ENCODE data around the gene FLYWCH2. TPM values are rescaled to one million over a fixed set of nuclear protein-coding genes. Genes with fewer than 3 reads are reported as not detected.

The FLYWCH2 gene
- total and polyA plus RNA-seq, 9 of the 15 experiments (the other 6 are each of a cell fraction or from before 2014, with no cell fraction given) = 0.70 to 55.5 (median 7.6) TPM

DNA sequence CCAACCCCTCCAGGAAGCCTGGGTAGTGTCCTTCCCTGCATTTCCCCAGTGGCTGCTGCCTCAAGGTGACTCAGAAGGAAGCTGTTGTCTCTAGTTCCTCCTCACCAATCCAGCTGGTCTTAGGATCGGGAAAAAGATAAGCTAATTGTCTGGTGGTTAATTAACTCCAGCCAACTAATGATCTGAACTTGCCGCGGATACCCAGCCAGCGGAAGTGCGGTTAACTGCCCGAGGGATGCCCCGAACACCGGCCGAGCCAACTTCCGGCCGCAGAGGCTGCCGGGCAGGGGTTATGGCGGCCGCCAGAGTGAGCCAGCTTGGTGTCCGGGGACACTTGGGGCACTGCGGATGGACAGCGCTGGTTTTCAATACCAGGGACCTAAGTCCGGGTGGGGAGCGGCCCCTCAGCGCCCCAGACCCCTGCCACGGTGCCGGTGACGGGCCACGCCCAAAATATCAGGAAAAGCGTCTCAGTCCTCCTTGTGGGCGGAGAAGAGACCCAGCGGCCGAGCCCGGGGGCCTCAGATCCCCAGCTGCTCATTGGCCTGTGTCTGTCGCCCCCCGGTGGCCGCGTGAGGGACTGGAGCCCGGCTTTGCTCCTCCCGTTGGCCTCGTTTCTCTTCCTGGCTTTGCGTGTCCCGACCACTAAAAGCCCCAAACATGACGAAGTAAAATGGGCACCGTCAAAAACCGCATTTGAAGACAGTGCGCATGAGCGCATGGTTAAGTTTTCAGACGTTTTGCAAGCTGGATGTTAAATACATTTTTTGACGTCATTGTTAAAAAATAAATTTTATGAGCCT lies 14.8 kb upstream of the FLYWCH2 start (continued):
- TF ChIP-seq, protein P1, sequence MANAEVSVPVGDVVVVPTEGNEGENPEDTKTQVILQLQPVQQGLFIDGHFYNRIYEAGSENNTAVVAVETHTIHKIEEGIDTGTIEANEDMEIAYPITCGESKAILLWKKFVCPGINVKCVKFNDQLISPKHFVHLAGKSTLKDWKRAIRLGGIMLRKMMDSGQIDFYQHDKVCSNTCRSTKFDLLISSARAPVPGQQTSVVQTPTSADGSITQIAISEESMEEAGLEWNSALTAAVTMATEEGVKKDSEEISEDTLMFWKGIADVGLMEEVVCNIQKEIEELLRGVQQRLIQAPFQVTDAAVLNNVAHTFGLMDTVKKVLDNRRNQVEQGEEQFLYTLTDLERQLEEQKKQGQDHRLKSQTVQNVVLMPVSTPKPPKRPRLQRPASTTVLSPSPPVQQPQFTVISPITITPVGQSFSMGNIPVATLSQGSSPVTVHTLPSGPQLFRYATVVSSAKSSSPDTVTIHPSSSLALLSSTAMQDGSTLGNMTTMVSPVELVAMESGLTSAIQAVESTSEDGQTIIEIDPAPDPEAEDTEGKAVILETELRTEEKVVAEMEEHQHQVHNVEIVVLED (CRISPR knock-in tag; IDR thresholded peaks at IDR 0.05) = peak; percentile 54
- TF ChIP-seq NRF1 (conservative IDR thresholded peaks at IDR 0.05 in 1 of 2, IDR thresholded peaks at IDR 0.05 in 1 of 2) (peak; percentile 79 to 82), ZNF384 (IDR thresholded peaks at IDR 0.05; ENCODE audit: low read depth, low read length) (no peak), TFAP4 (CRISPR knock-in tag; IDR thresholded peaks at IDR 0.05; ENCODE audit: borderline replicate concordance) (peak; percentile 97), NFIX (CRISPR knock-in tag; IDR thresholded peaks at IDR 0.05; ENCODE audit: low read depth) (no peak), RBM34 (IDR thresholded peaks at IDR 0.05; ENCODE audit: borderline replicate concordance, insufficient read depth, low read length) (no peak), CHD7 (IDR thresholded peaks at IDR 0.05; ENCODE audit: low read depth, low read length) (no peak), KLF10 (CRISPR knock-in tag; IDR thresholded peaks at IDR 0.05) (no peak), CREB1 (IDR thresholded peaks at IDR 0.05) (peak; percentile 50; the same call in 1 of the 2 replicates), CREB1 (CRISPR knock-in tag; IDR thresholded peaks at IDR 0.05) (peak; percentile 82), NR2C1 (IDR thresholded peaks at IDR 0.05) (peak; percentile 60; the same call in 1 of the 2 replicates), NR2C1 (tag; IDR thresholded peaks at IDR 0.05) (peak; percentile 87), CHD1 (IDR thresholded peaks at IDR 0.05; ENCODE audit: low read length) (no peak)
